ENCODE data around the gene KMO. TPM values are rescaled to one million over a fixed set of nuclear protein-coding genes. Genes with fewer than 3 reads are reported as not detected.
A peak's percentile ranks its signal among the peaks of the same experiment; 100 is the strongest.

Gene KMO
- total RNA-seq, 1 experiment from 2014 or later, result 5.8 TPM

DNA sequence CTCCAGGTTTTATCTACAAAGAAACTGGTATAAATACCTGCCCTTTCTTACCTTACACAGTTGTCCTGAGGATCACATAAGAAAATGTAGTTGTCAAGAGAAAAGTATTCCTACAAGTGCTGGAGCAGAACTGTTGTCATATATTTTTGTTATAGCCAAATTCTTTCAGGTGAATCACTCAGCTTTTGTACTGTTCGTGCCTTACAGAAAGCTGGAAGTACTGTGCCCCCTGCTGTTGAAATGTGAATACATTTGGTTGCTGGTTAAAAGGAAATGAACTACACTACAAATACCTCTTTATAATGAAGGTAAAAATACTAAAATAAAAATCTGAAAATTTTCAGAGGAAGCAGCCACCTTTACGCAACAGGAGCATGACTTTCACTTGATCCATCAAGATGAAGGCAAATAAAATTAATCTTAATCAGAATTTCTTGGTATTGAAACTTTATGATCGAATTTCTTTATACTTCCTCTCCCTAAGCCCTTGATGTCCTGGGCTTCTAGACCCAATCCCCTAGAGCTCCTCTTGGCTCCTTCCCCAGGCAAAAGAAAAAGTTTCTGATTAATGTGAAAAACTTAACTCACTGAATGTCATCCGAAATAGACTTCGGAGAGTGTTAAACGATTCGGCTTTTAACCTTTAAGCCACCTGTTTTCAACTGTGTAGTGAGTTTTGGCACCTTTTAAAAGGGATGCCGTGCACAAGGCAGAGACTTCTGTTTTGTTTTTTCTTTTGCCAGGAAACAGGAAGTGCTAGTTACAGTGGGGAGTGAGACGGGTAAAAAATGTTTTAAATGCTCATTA is 95.5 kb downstream of the KMO start:
- Histone ChIP-seq H3K79me2 (ENCODE audit: low read length) (no peaks in the 10 kb centered on the region), H3K9me2 (replicated peaks; ENCODE audit: insufficient read depth, low read length) (no peaks in the 10 kb centered on the region), H3K36me3 (ENCODE audit: insufficient read depth, low read length) (no peaks in the 10 kb centered on the region), H2AFZ (ENCODE audit: low read length) (no peak overlapping the region), H4K20me1 (ENCODE audit: insufficient read depth, low read depth, low read length) (no peaks in the 10 kb centered on the region), H3K4me1 (ENCODE audit: low read length) (peaks cover 20% of the 10 kb centered on the region), H3K9ac (ENCODE audit: low read length) (no peak overlapping the region), H3K9me3 (ENCODE audit: low read length) (no peaks in the 10 kb centered on the region), H3K4me3 (ENCODE audit: low read length) (no peak overlapping the region), H3K4me2 (ENCODE audit: low read depth, low read length, poor library complexity, severe bottlenecking) (no peak overlapping the region), H3K27ac (ENCODE audit: low read length) (no peak overlapping the region), H3K27me3 (ENCODE audit: low read length) (no peaks in the 10 kb centered on the region)
- DNase-seq, result peak; percentile 86

DNA sequence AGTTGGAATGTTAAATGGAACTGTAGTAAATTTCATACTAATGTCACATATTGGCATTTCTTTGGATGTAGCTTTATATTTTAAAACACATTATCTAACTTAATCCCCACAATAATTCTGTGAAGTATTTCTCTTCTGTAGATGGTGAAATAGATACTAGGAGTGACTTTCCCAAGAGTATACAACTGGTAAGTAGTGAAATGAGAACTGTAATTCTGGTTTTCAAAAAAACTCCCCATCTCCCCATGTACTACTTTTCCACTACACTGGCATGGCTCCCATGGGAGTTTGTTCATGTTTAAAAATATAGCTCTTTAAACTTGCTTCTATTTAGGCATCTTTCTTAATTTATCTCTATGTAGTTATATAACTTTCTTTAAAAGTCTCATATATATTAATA is 97.8 kb downstream of the KMO start:
- no peak overlapping the region for H3K4me2 ChIP-seq (ENCODE audit: low read depth, low read length, poor library complexity, severe bottlenecking)
- H3K27me3 ChIP-seq (ENCODE audit: low read length), result no peaks in the 10 kb centered on the region
- H3K9me2 ChIP-seq (replicated peaks; ENCODE audit: insufficient read depth, low read length), result no peaks in the 10 kb centered on the region
- no peak overlapping the region for H3K4me3 ChIP-seq (ENCODE audit: low read length)
- no peaks in the 10 kb centered on the region for H3K9me3 ChIP-seq (ENCODE audit: low read length)
- no peak for DNase-seq
- no peaks in the 10 kb centered on the region for H4K20me1 ChIP-seq (ENCODE audit: insufficient read depth, low read depth, low read length)
- no peak overlapping the region for H3K27ac ChIP-seq (ENCODE audit: low read length)
- no peak overlapping the region for H2AFZ ChIP-seq (ENCODE audit: low read length)
- H3K9ac ChIP-seq (ENCODE audit: low read length), result no peak overlapping the region
- H3K79me2 ChIP-seq (ENCODE audit: low read length), result no peaks in the 10 kb centered on the region
- H3K36me3 ChIP-seq (ENCODE audit: insufficient read depth, low read length), result no peaks in the 10 kb centered on the region
- peaks cover 20% of the 10 kb centered on the region for H3K4me1 ChIP-seq (ENCODE audit: low read length)

DNA sequence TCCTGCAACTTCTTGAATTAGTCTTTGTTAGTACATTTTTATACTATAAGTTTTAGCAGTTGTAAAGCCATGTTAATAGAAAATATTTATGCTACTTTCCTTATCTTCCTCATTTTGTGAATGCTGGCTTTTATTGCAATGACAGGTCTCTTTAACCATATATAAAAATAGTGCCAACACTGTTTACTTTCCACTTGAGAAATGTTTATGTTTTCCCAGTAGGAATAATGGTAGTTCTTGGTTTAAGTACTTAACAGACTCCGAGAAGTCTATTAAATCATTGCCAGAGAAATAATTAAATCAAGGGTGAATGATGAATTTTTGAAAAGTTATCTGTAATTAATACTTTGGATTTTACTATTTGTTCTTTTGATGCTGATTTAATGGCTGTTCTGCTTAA is 98.3 kb downstream of the KMO start:
- Histone ChIP-seq H3K4me1 (ENCODE audit: low read length) (peaks cover 20% of the 10 kb centered on the region), H3K9me2 (replicated peaks; ENCODE audit: insufficient read depth, low read length) (no peaks in the 10 kb centered on the region), H3K4me3 (ENCODE audit: low read length) (no peak overlapping the region), H3K27ac (ENCODE audit: low read length) (no peak overlapping the region), H2AFZ (ENCODE audit: low read length) (no peak overlapping the region), H3K36me3 (ENCODE audit: insufficient read depth, low read length) (peaks cover 2% of the 10 kb centered on the region; the same call in 1 of the 2 replicates), H3K79me2 (ENCODE audit: low read length) (no peaks in the 10 kb centered on the region), H3K9me3 (ENCODE audit: low read length) (no peaks in the 10 kb centered on the region), H3K9ac (ENCODE audit: low read length) (no peak overlapping the region), H3K4me2 (ENCODE audit: low read depth, low read length, poor library complexity, severe bottlenecking) (no peak overlapping the region), H4K20me1 (ENCODE audit: insufficient read depth, low read depth, low read length) (no peaks in the 10 kb centered on the region), H3K27me3 (ENCODE audit: low read length) (no peaks in the 10 kb centered on the region)
- no peak for DNase-seq

DNA sequence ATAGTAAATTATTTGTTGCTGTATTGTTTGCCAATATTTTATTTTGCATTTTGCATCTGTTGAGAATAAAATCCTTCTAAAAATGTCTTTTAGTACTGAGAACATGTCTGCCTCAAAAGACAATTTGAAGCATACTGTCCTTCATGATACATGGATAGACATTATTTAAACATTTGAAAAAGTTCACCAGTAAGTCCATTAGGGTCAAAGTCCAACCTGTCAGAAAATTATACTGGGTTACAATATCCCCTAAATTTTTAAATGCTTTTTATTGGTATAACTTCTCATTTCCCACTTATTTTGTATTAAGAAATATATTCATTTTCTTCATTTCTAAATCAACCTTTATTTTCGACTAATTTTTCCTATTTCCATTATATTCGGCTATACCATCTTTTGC is 98.7 kb downstream of the KMO start:
- Histone ChIP-seq H3K4me1 (ENCODE audit: low read length) (peaks cover 24% of the 10 kb centered on the region), H2AFZ (ENCODE audit: low read length) (no peak overlapping the region), H3K36me3 (ENCODE audit: insufficient read depth, low read length) (peaks cover 3% of the 10 kb centered on the region; the same call in 1 of the 2 replicates), H3K9me3 (ENCODE audit: low read length) (no peaks in the 10 kb centered on the region), H3K4me2 (ENCODE audit: low read depth, low read length, poor library complexity, severe bottlenecking) (no peak overlapping the region), H3K9ac (ENCODE audit: low read length) (no peak overlapping the region), H3K27ac (ENCODE audit: low read length) (no peak overlapping the region), H3K4me3 (ENCODE audit: low read length) (no peak overlapping the region), H3K27me3 (ENCODE audit: low read length) (no peaks in the 10 kb centered on the region), H4K20me1 (ENCODE audit: insufficient read depth, low read depth, low read length) (no peaks in the 10 kb centered on the region), H3K79me2 (ENCODE audit: low read length) (no peaks in the 10 kb centered on the region), H3K9me2 (replicated peaks; ENCODE audit: insufficient read depth, low read length) (no peaks in the 10 kb centered on the region)
- DNase-seq, result no peak

DNA sequence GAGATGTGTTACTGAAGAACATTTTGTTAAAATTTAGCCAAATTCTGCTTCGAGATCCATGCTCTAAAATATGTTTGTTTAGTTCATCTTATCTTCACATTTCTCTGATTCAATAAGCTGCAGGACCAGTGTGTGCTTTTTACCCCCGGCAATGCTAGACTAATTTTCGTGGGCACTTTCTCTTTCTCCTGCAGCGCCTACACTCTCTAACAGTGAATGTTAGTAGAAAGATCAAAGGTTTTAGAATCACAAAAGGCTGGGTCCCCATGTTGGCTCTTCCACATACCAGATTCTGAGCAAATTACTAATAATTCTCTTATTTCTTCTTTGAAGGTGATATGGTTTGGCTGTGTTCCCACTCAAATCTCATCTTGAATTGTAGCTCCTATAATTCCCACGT is 99.5 kb downstream of the KMO start:
- no peaks in the 10 kb centered on the region for H3K27me3 ChIP-seq (ENCODE audit: low read length)
- H3K36me3 ChIP-seq (ENCODE audit: insufficient read depth, low read length), result peaks cover 3% of the 10 kb centered on the region; the same call in 1 of the 2 replicates
- H3K9me3 ChIP-seq (ENCODE audit: low read length), result no peaks in the 10 kb centered on the region
- H3K9ac ChIP-seq (ENCODE audit: low read length), result no peak overlapping the region
- no peaks in the 10 kb centered on the region for H3K79me2 ChIP-seq (ENCODE audit: low read length)
- DNase-seq, result no peak
- H2AFZ ChIP-seq (ENCODE audit: low read length), result no peak overlapping the region
- no peak overlapping the region for H3K4me2 ChIP-seq (ENCODE audit: low read depth, low read length, poor library complexity, severe bottlenecking)
- no peaks in the 10 kb centered on the region for H4K20me1 ChIP-seq (ENCODE audit: insufficient read depth, low read depth, low read length)
- no peak overlapping the region for H3K27ac ChIP-seq (ENCODE audit: low read length)
- no peak overlapping the region for H3K4me3 ChIP-seq (ENCODE audit: low read length)
- H3K4me1 ChIP-seq (ENCODE audit: low read length), result peaks cover 30% of the 10 kb centered on the region
- no peaks in the 10 kb centered on the region for H3K9me2 ChIP-seq (replicated peaks; ENCODE audit: insufficient read depth, low read length)

DNA sequence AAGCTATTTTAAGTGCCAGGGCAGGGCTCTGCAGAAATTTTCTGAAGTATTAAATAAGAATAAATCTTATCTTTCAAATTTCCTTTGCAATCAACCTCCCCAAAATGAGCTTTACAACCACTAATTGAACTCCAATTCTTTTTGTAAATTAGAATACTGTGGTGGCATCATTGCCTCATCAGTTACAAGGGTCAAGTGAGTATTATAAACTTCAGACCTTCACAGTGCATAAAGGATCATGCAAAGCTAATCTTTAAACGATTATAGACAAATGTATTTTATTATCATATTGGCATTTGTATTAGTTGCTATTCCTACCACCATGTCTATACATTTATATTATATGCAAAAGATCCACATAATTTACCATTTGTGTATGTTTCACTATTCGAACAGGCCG is 100.8 kb downstream of the KMO start:
- no peak overlapping the region for H3K4me2 ChIP-seq (ENCODE audit: low read depth, low read length, poor library complexity, severe bottlenecking)
- no peak overlapping the region for H3K9ac ChIP-seq (ENCODE audit: low read length)
- no peaks in the 10 kb centered on the region for H3K9me3 ChIP-seq (ENCODE audit: low read length)
- DNase-seq, result no peak
- H3K4me1 ChIP-seq (ENCODE audit: low read length), result peaks cover 22% of the 10 kb centered on the region
- H3K27ac ChIP-seq (ENCODE audit: low read length), result no peak overlapping the region
- peaks cover 7% of the 10 kb centered on the region; the same call in 1 of the 2 replicates for H4K20me1 ChIP-seq (ENCODE audit: insufficient read depth, low read depth, low read length)
- H3K27me3 ChIP-seq (ENCODE audit: low read length), result no peaks in the 10 kb centered on the region
- H3K9me2 ChIP-seq (replicated peaks; ENCODE audit: insufficient read depth, low read length), result no peaks in the 10 kb centered on the region
- no peaks in the 10 kb centered on the region for H3K79me2 ChIP-seq (ENCODE audit: low read length)
- H2AFZ ChIP-seq (ENCODE audit: low read length), result no peak overlapping the region
- peaks cover 3% of the 10 kb centered on the region; the same call in 1 of the 2 replicates for H3K36me3 ChIP-seq (ENCODE audit: insufficient read depth, low read length)
- H3K4me3 ChIP-seq (ENCODE audit: low read length), result no peak overlapping the region

DNA sequence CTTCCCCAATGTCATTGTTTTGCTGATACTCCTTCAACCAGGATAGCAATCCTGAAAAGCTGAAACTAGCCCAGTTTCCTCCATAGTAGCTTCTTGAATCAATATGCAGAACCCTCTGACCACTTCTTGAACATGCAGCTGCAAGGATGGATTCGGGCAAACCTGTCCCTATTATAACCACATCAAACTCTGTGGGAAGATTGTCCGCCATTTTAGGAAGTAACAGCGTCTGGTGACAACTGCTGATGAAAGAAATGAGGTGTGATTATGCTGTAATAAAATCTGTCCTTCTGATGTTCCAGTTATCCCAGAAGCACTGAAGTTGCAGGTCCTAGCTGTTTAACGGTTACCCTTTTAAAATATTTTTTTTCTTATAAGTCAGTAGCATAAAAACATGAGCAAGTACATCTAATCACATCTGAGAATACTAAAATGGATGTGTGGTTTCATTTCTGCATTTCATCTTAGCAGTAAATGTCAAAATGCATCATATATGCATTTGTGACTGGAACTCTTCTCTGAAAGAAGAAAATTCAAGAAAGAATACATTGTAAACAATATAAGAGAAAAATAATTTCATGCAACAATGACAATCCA is 103.5 kb downstream of the KMO start:
- DNase-seq, result no peak
- Histone ChIP-seq H3K4me2 (ENCODE audit: low read depth, low read length, poor library complexity, severe bottlenecking) (no peak overlapping the region), H3K9me2 (replicated peaks; ENCODE audit: insufficient read depth, low read length) (no peaks in the 10 kb centered on the region), H3K27ac (ENCODE audit: low read length) (no peak overlapping the region), H3K36me3 (ENCODE audit: insufficient read depth, low read length) (peaks cover 3% of the 10 kb centered on the region; the same call in 1 of the 2 replicates), H2AFZ (ENCODE audit: low read length) (no peak overlapping the region), H4K20me1 (ENCODE audit: insufficient read depth, low read depth, low read length) (peaks cover 15% of the 10 kb centered on the region; the same call in 1 of the 2 replicates), H3K4me3 (ENCODE audit: low read length) (no peak overlapping the region), H3K79me2 (ENCODE audit: low read length) (no peaks in the 10 kb centered on the region), H3K27me3 (ENCODE audit: low read length) (no peaks in the 10 kb centered on the region), H3K4me1 (ENCODE audit: low read length) (peaks cover 24% of the 10 kb centered on the region), H3K9me3 (ENCODE audit: low read length) (no peaks in the 10 kb centered on the region), H3K9ac (ENCODE audit: low read length) (no peak overlapping the region)

DNA sequence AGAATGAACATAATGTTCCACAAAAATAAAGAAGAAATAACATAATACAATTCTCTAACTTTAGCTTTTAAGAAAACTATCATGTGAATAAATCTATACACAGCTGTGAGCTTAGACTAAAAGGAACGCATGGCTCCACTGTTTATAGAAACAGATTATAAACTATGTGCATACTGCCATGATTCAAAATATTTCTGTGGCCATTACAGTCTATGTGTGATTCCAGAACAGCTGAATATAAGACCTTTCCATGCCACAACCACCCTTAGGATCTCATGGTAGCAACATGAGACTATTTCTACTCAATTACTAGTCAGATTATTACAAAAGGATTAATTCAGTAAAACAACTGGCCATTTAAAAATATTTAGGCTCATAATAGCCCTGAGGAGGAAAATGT is 104.1 kb downstream of the KMO start:
- no peak for DNase-seq
- Histone ChIP-seq H3K9me2 (replicated peaks; ENCODE audit: insufficient read depth, low read length) (no peaks in the 10 kb centered on the region), H3K9me3 (ENCODE audit: low read length) (no peaks in the 10 kb centered on the region), H3K36me3 (ENCODE audit: insufficient read depth, low read length) (peaks cover 3% of the 10 kb centered on the region; the same call in 1 of the 2 replicates), H3K79me2 (ENCODE audit: low read length) (no peaks in the 10 kb centered on the region), H3K4me1 (ENCODE audit: low read length) (peaks cover 30% of the 10 kb centered on the region), H3K4me3 (ENCODE audit: low read length) (no peak overlapping the region), H4K20me1 (ENCODE audit: insufficient read depth, low read depth, low read length) (peaks cover 15% of the 10 kb centered on the region; the same call in 1 of the 2 replicates), H3K27me3 (ENCODE audit: low read length) (no peaks in the 10 kb centered on the region), H3K27ac (ENCODE audit: low read length) (no peak overlapping the region), H2AFZ (ENCODE audit: low read length) (no peak overlapping the region), H3K4me2 (ENCODE audit: low read depth, low read length, poor library complexity, severe bottlenecking) (no peak overlapping the region), H3K9ac (ENCODE audit: low read length) (no peak overlapping the region)

Measured in Karpas-422 (cell line).